ELR (cell line): ENCODE data around the gene SMAD6.

Source experiments
- DNase-seq: peaks from one replicate; pipeline ENCODE4 v3.0.0-alpha.2; 2015; ENCODE audit warnings: low read depth

The SMAD6 gene

DNA sequence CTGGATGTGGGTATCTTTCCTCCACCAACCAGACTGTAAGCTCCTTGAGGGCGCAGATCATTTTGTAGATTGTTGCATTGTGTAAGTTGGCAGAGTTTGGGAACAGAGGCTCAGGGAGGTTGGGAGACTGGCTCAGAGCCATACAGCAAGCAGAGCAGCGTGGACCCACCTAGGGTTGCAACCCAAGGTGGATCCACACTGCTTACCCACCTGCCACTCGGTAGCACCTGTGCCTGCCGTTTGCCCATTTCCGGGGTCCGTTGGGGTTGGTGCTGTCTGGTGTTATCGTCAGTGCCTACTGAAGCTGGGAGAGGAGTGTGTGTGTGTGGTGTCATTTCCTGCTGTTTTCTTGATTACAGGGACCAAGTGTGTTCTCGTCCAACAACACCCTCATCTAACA is 19.0 kb downstream of the SMAD6 start:
- DNase-seq = no peak

DNA sequence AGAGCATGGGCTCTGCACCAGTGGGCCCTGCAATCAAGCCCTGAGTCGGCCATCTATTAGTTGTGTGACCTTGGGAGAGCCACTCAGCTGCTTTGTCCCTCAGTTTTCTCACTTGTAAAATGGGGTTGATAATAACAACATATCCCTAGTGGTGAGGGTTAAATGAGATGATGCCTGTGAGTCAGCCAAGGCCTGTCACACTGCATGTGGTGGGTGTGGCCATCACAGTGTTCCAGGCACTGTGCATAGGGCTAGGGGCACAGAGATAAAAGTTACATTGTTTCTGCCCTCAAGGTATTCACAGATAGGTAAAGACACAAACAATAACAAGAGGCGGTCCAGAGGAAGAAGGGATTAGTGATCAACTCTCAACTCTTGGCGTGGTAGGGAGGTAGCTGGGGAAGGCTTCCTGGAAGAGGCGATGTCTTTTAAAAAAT is 19.5 kb downstream of the SMAD6 start:
- peak; percentile 52 for DNase-seq

- no peak for DNase-seq
These were observed 19.9 kb downstream of the SMAD6 start for GRCh38 chr15:66721954-66722353.

DNA sequence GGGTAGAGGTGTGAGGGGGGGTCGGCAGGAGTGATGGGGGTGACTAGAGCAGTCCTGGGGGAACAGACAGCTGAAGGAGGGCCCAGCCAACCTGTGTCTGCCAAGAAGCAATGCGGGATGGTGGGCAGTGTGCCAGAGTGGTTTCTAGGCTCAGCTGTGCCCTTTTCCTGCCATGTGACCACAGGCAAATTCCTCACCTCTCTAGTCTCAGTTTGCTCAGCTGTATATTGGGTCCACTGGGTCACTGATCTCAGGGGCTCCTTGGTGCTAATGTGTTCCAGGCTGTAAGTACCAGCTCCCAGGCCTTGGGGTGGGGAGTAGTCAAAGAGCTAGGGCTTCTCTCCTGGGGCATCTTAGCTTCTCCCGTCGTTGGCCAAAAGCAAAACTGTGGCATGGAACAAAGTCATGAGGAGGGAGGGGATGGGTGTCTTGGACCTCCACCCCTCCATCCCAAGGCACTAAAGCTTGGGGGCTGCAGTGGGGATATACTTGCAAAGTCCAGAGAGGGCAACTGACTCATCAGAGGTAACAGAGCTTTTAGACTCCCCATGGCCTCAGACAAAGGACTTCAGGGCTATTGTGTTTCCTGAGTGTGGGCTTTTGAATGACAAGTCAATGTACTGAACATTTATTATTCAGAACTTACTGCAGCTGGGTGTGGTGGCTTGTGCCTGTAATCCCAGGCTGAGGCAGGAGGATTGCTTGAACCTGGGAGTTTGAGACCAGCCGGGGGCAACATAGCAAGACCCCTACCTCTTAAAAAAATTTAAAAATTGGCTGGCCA is 20.9 kb downstream of the SMAD6 start:
- no peak for DNase-seq

- DNase-seq = no peak
These were observed 22.0 kb downstream of the SMAD6 start for GRCh38 chr15:66723826-66724731.

DNA sequence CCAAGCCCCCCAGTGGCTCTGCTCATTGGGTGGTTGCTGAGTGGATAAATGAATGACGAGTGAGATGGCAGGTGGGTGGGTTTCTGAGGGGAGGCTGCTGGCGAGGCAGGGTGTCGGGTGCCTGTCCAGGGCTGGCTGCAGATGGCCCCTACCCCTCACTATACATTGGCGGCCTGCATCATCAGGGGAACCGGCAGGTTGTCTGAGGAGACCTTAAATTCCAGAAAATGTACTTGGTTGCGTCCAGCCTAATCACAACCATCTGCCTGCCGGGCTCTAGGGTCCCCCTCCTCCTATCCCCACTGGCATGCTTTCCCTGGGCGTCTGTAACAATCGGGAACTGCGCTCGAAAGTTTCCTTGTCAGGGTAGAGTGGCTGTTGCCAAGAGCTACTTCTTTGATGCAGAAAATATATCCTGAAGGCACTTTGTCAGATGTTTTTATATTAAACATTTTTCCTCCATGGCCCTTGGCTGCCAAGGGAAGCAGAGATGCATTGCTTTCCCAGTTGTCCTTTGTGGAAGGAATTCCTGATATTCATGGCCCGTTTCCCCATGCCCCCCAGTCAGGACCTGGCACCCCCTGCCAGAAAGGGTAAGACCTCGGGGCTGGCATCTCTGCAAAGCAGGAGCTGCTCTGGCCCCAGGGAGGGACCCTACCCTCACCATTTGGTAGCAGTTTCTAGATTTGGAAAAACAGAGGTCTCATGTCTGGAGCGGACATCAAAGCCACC is 22.9 kb downstream of the SMAD6 start:
- no peak for DNase-seq

GRCh38 chr15:66725464-66725785 is 23.4 kb downstream of the SMAD6 start:
- DNase-seq = no peak

GRCh38 chr15:66726386-66726785 is 24.4 kb downstream of the SMAD6 start:
- DNase-seq = no peak

GRCh38 chr15:66729331-66729951 is 27.4 kb downstream of the SMAD6 start:
- DNase-seq = no peak

- DNase-seq = peak; percentile 61
These were observed 28.4 kb downstream of the SMAD6 start for GRCh38 chr15:66730168-66731021.

DNA sequence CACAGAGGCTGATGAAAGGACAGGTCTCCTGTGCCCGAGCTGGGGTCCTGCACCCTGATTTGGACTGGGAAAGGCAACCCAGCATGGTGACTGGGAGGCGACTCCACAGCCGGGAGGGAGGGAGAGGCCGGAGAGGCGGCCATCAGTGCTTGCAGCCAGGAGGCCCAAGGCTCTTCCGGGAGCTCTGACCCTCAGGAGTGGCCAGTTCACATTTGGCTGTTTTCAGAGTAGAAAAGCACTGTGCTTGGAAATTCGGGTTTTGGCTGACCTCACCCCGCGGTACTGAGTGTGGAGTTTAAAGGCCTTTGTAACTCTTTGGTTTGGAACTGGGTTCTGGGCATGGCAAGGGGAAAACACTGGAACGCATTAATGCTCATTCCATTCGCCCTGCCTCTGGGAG is 31.9 kb downstream of the SMAD6 start:
- no peak for DNase-seq

- no peak for DNase-seq
These were observed 33.2 kb downstream of the SMAD6 start for GRCh38 chr15:66734961-66735908.

- DNase-seq = no peak
These were observed 33.9 kb downstream of the SMAD6 start for GRCh38 chr15:66735909-66736305.

GRCh38 chr15:66737243-66738010 is 35.4 kb downstream of the SMAD6 start:
- no peak for DNase-seq

DNA sequence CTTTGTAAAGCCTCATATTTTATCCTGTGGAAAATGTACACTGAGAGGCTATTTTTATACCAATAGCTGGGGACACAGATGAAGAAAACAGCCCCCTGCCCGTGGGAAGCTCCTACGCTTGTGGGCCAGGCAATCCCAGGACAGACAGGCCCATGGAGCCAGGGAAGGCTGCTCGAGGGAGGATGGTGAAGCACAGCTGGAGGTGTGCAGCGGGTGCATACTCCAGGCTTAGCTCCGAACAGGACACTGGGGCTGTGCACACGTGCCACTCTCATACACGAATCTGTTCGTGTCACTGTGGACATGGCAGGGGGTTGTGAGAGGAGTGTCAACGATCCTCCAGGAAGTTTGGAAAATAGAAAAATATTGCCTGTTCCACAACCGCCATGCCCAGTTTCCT is 36.1 kb downstream of the SMAD6 start:
- DNase-seq = no peak

DNA sequence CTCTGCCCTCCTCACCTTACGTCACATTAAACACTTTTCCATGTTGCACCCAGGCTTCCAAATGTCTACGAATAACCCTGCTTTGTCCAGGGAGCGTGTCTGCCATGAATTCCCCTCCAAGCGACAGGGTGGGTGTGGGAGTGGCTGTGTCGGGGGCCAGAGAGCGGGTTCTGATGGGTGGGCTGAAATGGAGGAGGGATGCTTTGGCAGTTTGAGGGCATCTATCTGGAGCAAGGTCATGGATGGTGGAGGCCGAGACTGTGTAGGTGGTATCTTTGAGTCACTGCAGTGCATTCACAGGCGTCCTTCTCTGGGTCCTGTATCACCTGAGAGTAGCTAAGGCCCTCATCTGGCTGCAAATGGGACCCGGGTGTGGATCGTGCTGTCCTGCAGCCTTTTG is 36.6 kb downstream of the SMAD6 start:
- DNase-seq = no peak

GRCh38 chr15:66739287-66739686 is 37.3 kb downstream of the SMAD6 start:
- DNase-seq = no peak

- peak; percentile 39 for DNase-seq
These were observed 38.8 kb downstream of the SMAD6 start for GRCh38 chr15:66740802-66741201.

GRCh38 chr15:66741646-66742045 is 39.6 kb downstream of the SMAD6 start:
- no peak for DNase-seq
